Skeletal muscle satellite cell (primary cell): Measurements from ENCODE around the gene KRTAP2-1.
A peak's percentile ranks its signal among the peaks of the same experiment; 100 is the strongest.
"Not testable (repeated sequence)": the region's sequence is repeated elsewhere in the genome, so short reads cannot be mapped to it uniquely, and the experiment has no call there.

Experiments
- H3K27me3 ChIP-seq: 2 replicates; pipeline ENCODE4 v1.7.0; 2013; ENCODE audit warnings: low read length; ENCODE audit not compliant: control insufficient read depth, insufficient read depth
- H3K36me3 ChIP-seq: 2 replicates; pipeline ENCODE4 v1.7.0; 2013; ENCODE audit warnings: mild to moderate bottlenecking, control low read depth, low read length; ENCODE audit not compliant: insufficient read depth
- H3K4me1 ChIP-seq: 2 replicates; pipeline ENCODE4 v1.7.0; 2013; ENCODE audit warnings: low read length; ENCODE audit not compliant: control insufficient read depth, insufficient read depth
- H3K4me2 ChIP-seq: 2 replicates; pipeline ENCODE4 v1.7.0; 2013; ENCODE audit warnings: mild to moderate bottlenecking, low read length
- H3K4me3 ChIP-seq: 2 replicates; pipeline ENCODE4 v1.7.0; 2013; ENCODE audit warnings: low read length
- H3K9ac ChIP-seq: 2 replicates; pipeline ENCODE4 v1.7.0; 2013; ENCODE audit warnings: mild to moderate bottlenecking, low read depth, low read length, moderate library complexity
- H3K9me3 ChIP-seq: replicated peaks from 2 replicates; pipeline ENCODE4 v1.7.0; 2013; ENCODE audit warnings: mild to moderate bottlenecking, control low read depth, low read length

Gene KRTAP2-1

DNA sequence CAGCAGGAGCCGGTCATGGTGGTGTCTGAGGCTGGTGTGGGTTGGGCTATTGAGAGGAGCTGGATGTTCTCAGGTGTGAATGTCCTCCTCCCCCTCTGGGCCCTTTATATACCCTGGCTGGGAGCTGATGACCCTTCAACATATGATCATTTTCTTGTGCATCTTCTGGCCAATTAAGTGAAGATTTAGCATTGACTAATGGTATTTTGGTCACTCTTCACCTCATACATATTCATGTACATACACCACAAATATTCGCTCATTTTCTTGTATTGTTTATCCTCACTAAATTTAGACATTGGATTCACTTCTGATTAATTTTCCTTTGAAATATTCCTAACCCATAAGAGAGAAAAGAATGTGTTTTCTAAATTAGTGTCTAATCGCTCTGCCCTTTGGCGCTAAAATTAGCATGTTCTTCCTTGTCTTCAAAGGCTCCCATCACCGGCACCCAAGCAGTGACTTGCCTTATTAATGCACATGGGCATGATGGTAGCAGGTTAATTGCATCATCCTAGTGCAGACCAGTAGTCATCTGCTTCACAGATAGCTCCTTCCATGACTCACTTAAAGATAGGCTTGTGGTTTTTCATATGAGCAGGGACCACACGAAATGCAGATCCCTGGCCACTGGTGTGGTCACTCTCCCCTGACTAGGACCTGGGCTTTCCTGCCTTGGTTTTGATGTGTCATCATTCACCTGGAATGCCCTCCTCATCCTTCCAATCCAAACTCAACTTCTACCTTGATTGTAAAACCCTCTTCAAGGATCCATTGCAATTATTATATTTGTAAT lies 18.9 kb upstream of the KRTAP2-1 start, which contains the start of gene KRTAP2-4:
TSS of gene KRTAP2-4 (minus strand) at position 51 of the 796 bp plus-strand sequence. CDS start at position 17, 34 bp downstream.
- no peak within 1 kb of the TSS for H3K9ac ChIP-seq
- H3K27me3 ChIP-seq, result no peaks in the 10 kb centered on the region
- H3K4me2 ChIP-seq, result no peak within 1 kb of the TSS
- H3K4me3 ChIP-seq, result no peak within 1 kb of the TSS
- peaks cover 35% of the 10 kb centered on the region for H3K4me1 ChIP-seq
- H3K9me3 ChIP-seq, result no peaks in the 10 kb centered on the region
- no peaks in the 10 kb centered on the region for H3K36me3 ChIP-seq

DNA sequence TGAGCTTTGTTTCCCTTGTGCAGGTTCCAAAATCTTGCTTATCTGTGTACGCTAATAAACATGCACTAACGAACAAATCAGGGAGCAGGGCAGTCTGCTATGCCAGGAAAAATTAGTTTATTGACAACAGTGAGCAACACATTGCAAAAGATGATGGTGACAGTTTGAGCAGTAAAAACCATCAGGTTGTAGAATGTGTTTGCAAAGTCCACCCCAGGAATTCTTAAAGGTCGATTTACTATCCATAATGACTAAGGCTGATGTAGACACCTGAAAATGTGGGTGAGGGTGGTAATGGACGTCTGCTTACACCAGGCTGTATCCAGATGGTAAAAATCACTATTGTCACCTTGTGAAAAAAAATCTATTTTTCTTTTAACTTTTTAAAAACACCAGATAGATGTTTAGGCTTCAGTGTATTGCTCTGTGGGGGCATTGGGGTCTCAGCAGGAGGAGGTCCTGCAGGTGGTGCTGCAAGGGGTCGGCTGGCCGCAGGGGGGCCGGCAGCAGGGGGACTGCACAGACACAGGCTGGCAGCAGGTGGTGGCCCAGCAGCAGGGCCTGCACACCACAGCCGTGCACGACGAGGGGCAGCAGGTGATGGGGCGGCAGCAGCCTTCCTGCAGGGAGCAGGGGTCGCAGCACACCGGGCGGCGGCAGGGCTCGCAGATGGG lies 18.0 kb upstream of the KRTAP2-1 start:
- peaks cover 43% of the 10 kb centered on the region for H3K4me1 ChIP-seq
- H3K36me3 ChIP-seq, H3K4me3 ChIP-seq, H3K9me3 ChIP-seq, H3K27me3 ChIP-seq, H3K4me2 ChIP-seq, H3K9ac ChIP-seq: not testable (repeated sequence)

DNA sequence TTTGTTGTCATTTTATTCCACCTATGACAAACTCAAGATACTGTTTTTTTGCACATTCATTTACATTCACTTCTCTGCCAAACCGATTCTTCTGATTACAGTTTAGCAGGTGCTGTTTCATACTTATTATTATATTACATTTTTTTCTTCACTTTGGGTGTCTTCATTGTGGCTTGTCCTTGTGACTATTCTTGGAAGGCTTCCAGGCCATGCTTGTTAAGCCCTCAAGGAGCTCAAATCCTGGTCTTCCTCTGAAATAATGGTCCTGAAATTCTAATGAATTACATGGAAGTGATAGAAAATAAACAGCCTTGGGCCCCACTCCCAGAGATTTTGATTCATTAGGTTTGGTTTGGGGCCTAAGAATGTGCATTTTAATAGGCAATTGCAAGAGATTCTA lies 17.2 kb upstream of the KRTAP2-1 start:
- Histone ChIP-seq H3K9ac (no peak overlapping the region), H3K27me3 (no peaks in the 10 kb centered on the region)

GRCh38 chr17:41063449-41063848 lies 16.3 kb upstream of the KRTAP2-1 start:
- H3K9ac ChIP-seq, result peak overlapping the region; percentile 80
- no peaks in the 10 kb centered on the region for H3K9me3 ChIP-seq
- no peaks in the 10 kb centered on the region for H3K36me3 ChIP-seq
- no peak overlapping the region for H3K4me3 ChIP-seq
- peaks cover 57% of the 10 kb centered on the region for H3K4me1 ChIP-seq
- H3K27me3 ChIP-seq, result no peaks in the 10 kb centered on the region
- H3K4me2 ChIP-seq, result no peak overlapping the region

More for the DNA sequence above, 17.2 kb upstream of the KRTAP2-1 start:
- Histone ChIP-seq H3K4me1 (peaks cover 50% of the 10 kb centered on the region), H3K4me3 (no peak overlapping the region), H3K36me3 (no peaks in the 10 kb centered on the region), H3K4me2 (no peak overlapping the region), H3K9me3 (no peaks in the 10 kb centered on the region)

- H3K27me3 ChIP-seq, result no peaks in the 10 kb centered on the region
- no peak overlapping the region for H3K4me2 ChIP-seq
- peaks cover 60% of the 10 kb centered on the region for H3K4me1 ChIP-seq
- no peaks in the 10 kb centered on the region for H3K36me3 ChIP-seq
- H3K4me3 ChIP-seq, result no peak overlapping the region
- no peaks in the 10 kb centered on the region for H3K9me3 ChIP-seq
- peak overlapping the region; percentile 80 for H3K9ac ChIP-seq
Measured at GRCh38 chr17:41061964-41062363, 14.8 kb upstream of the KRTAP2-1 start.

- Histone ChIP-seq H3K9ac (peak within 1 kb of the TSS; percentile 76), H3K4me2 (peak within 1 kb of the TSS; percentile 67), H3K4me1 (peaks cover 49% of the 10 kb centered on the region), H3K36me3 (no peaks in the 10 kb centered on the region), H3K9me3 (no peaks in the 10 kb centered on the region), H3K27me3 (no peaks in the 10 kb centered on the region), H3K4me3 (no peak within 1 kb of the TSS)
Measured at GRCh38 chr17:41060052-41060604, 13.0 kb upstream of the KRTAP2-1 start, which contains the start of gene KRTAP2-3. Gene KRTAP2-3 (minus strand): TSS chr17:41060114. CDS start chr17:41060050, 64 bp downstream.

DNA sequence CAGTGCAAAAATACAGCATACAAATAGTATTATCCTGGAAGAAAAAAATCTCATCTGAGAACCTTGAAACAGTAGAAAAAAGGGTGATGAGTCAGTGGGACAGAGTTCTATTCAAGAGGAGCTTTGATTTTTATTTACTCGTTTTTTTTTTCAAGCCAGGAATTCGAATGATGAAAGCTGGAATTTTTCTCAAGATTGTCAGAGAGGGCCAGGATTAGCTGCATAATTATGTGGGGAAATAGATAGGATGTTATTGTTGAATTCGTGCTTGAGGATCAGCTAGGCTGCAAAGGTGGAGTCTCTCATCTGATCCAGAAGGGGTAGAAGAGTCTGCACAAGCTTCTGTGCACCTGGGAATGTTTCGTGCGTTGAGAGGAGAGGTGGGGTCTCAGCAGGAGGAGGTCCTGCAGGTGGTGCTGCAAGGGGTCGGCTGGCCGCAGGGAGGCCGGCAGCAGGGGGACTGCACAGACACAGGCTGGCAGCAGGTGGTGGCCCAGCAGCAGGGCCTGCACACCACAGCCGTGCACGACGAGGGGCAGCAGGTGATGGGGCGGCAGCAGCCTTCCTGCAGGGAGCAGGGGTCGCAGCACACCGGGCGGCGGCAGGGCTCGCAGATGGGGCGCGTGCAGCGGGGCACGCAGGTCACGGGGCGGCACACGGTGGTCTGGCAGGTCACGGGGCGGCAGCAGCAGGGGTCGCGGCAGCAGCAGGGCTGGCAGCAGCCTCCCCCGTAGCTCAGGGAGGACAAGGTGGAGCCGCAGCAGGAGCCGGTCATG lies 12.3 kb upstream of the KRTAP2-1 start:
- H3K4me1 ChIP-seq, result peaks cover 49% of the 10 kb centered on the region
- not testable (repeated sequence) for H3K27me3 ChIP-seq, H3K36me3 ChIP-seq, H3K4me3 ChIP-seq, H3K9me3 ChIP-seq
- peak overlapping the region; percentile 76 for H3K9ac ChIP-seq
- H3K4me2 ChIP-seq, result peak overlapping the region; percentile 67

DNA sequence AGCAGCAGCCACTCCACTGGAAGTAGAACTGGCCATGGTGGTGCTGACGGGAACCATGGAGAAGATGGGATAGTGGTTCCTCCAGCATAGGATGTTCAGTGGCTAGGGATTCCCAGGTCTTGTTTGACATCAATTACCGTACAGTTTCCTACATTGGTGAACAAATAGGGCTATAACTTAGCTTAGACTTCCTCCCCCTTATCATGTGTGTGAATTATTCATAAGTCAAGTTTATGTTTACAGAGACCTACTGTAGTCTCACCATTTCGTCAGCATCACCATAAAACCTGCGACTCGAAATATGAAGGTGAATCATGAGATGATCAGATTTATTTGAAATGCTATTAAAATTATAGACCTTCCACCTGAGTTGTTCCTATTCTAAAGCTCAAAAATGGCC lies 11.6 kb upstream of the KRTAP2-1 start:
- H3K9me3 ChIP-seq, result no peaks in the 10 kb centered on the region
- peaks cover 48% of the 10 kb centered on the region for H3K4me1 ChIP-seq
- peak overlapping the region; percentile 22 for H3K4me2 ChIP-seq
- H3K4me3 ChIP-seq, result no peak overlapping the region
- peak overlapping the region; percentile 71 for H3K9ac ChIP-seq
- H3K36me3 ChIP-seq, result no peaks in the 10 kb centered on the region
- H3K27me3 ChIP-seq, result no peaks in the 10 kb centered on the region

DNA sequence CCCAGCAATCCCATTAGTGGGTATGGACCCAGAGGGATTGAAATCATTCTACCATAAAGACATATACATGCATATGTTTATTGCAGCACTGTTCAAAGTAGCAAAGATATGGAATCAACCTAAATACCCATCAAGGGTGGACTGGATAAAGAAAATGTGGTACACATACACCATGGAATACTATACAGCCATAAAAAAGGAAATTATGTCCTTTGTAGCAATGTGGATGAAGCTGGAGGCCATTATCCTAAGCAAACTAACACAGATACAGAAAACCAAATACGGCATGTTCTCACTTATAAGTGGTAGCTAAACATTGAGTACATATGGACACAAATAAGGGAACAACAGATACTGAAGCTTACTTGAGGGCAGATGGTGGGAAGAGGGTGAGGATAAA lies 10.4 kb upstream of the KRTAP2-1 start:
- Histone ChIP-seq H3K4me1 (peaks cover 41% of the 10 kb centered on the region), H3K27me3 (no peaks in the 10 kb centered on the region), H3K4me2 (no peak overlapping the region), H3K36me3 (no peaks in the 10 kb centered on the region), H3K9ac (no peak overlapping the region), H3K4me3 (no peak overlapping the region), H3K9me3 (no peaks in the 10 kb centered on the region)

GRCh38 chr17:41055130-41055529 lies 8.0 kb upstream of the KRTAP2-1 start, which contains the start of gene KRTAP2-2:
Gene KRTAP2-2 (minus strand): TSS chr17:41055230. CDS start chr17:41055211, 19 bp downstream.
- not testable (repeated sequence) for H3K9me3 ChIP-seq, H3K9ac ChIP-seq, H3K36me3 ChIP-seq, H3K27me3 ChIP-seq, H3K4me2 ChIP-seq, H3K4me3 ChIP-seq
- peaks cover 24% of the 10 kb centered on the region for H3K4me1 ChIP-seq

- H3K9ac ChIP-seq, result not testable (repeated sequence)
Measured at GRCh38 chr17:41054556-41054955, 7.4 kb upstream of the KRTAP2-1 start.

More at GRCh38 chr17:41054556-41054955, 7.4 kb upstream of the KRTAP2-1 start:
- peaks cover 20% of the 10 kb centered on the region for H3K4me1 ChIP-seq
- not testable (repeated sequence) for H3K36me3 ChIP-seq, H3K4me3 ChIP-seq, H3K27me3 ChIP-seq, H3K9me3 ChIP-seq, H3K4me2 ChIP-seq
